Measurements from ENCODE around the gene CA10. TPM values are rescaled to one million over a fixed set of nuclear protein-coding genes. Genes with fewer than 3 reads are reported as not detected.

CA10 gene
- total RNA-seq, 2 donors from 2014 or later = 0.26 TPM; not detected in 1

DNA sequence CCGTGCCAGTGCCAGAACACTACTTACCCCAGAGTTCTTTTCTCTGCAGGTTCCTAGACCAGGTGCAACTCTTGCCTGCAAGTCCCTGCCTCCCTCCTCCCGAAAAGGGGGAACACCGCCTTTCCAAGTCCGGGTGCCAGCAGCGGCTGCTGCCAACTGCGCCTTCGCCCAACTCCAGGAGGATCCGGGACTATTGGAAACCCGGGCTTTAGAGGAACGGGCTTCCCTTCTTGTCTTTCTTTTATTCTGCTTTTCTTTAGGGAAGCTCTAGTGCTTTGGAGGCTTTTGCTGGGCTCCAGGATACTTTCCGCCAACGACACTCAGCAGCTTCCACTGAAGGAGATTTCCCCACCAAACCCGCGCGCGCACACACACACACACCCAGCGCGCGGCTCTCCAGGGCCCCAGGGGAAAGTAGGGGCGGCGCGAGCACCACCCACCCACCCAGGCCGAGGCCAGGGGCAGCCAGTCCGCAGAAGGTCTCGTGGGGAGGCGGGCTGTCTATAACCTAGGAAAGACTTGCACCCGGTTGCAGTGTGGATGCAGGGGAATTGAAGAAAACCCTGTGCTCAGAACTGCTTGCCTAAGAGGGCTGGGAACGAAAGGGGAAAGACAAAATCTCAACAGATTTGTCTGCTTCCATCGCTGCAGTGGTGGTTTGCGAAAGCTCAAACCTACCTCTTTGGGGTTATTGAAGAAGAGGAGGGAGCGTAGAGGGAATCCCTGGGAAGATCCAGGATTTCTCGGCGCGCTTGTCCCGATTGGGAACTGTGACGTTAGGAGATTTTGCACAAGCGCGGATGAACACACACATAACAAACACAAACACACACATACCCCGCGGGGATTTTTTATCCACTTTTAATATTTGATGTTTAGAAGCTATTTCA is 977 bp upstream of the CA10 start:
- H3K9me3 ChIP-seq = no peaks in the 10 kb centered on the region
- H3K27me3 ChIP-seq = peaks cover 0 to 27% of the 10 kb centered on the region in 2 donors
- TF ChIP-seq CTCF (IDR thresholded peaks at IDR 0.05) = no peak
- no peak for TF ChIP-seq POLR2A (IDR thresholded peaks at IDR 0.05)
- WGBS, 2 donors = 5 to 6% methylated on average over 34 to 40 of the region's 40 CpGs
- H3K36me3 ChIP-seq (replicated peaks in 1 of 2; ENCODE audit: insufficient read depth in 1 of 2, low read depth in 2 of 2) = no peaks in the 10 kb centered on the region
- H3K4me3 ChIP-seq = no peak overlapping the region
- intact Hi-C loops (cut with DNase I) = no loop called here
- H3K4me1 ChIP-seq = peaks cover 16% of the 10 kb centered on the region
- H3K27ac ChIP-seq = no peak overlapping the region
- ATAC-seq (no peak), DNase-seq (no peak)

- Histone ChIP-seq H3K36me3 (replicated peaks in 1 of 2; ENCODE audit: insufficient read depth in 1 of 2, low read depth in 2 of 2) (no peaks in the 10 kb centered on the region), H3K27ac (no peak overlapping the region), H3K27me3 (peaks cover 0 to 27% of the 10 kb centered on the region in 2 donors), H3K4me3 (no peak overlapping the region), H3K9me3 (no peaks in the 10 kb centered on the region), H3K4me1 (peaks cover 16% of the 10 kb centered on the region)
- no peak for DNase-seq
- ATAC-seq = no peak
- intact Hi-C loops (cut with DNase I) = no loop called here
- no peak for TF ChIP-seq POLR2A (IDR thresholded peaks at IDR 0.05)
- TF ChIP-seq CTCF (IDR thresholded peaks at IDR 0.05) = no peak
- WGBS, 2 donors = 3 to 14% methylated on average over 20 to 68 of the region's 68 CpGs
These were observed 688 bp downstream of the CA10 start for GRCh38 chr17:52157603-52158449.

GRCh38 chr17:52156576-52157570 is 1.6 kb downstream of the CA10 start:
- no peaks in the 10 kb centered on the region for H3K9me3 ChIP-seq
- DNase-seq (no peak), ATAC-seq (no peak)
- H3K27ac ChIP-seq = no peak overlapping the region
- H3K4me1 ChIP-seq = peaks cover 16% of the 10 kb centered on the region
- no peaks in the 10 kb centered on the region for H3K36me3 ChIP-seq (replicated peaks in 1 of 2; ENCODE audit: insufficient read depth in 1 of 2, low read depth in 2 of 2)
- no peak overlapping the region for H3K4me3 ChIP-seq
- 10 to 17% methylated on average over 13 to 14 of the region's 14 CpGs for WGBS, 2 donors
- TF ChIP-seq POLR2A (IDR thresholded peaks at IDR 0.05) (no peak), CTCF (IDR thresholded peaks at IDR 0.05) (no peak)
- intact Hi-C loops (cut with DNase I) = no loop called here
- H3K27me3 ChIP-seq = peaks cover 0 to 27% of the 10 kb centered on the region in 2 donors

DNA sequence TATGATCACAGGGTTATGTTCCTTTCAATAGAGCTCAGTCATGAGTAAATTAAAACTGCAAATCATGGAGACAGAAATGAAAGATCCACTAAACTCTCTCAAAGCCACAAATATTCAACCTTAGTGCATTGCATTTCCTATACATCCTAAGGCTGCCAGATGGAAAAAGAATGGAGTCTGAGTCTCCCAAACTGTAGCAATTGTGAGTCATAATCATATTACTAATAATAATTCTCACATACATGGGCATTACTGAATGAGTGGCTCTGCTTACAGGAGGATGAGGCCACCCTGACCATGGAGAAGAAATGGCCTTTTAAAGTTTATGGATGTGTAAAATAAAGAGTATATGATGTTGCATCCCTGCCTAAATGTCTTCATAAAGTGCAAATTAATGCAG is 3.2 kb downstream of the CA10 start:
- intact Hi-C loops (cut with DNase I) = no loop called here
- TF ChIP-seq POLR2A (IDR thresholded peaks at IDR 0.05) (no peak), CTCF (IDR thresholded peaks at IDR 0.05) (no peak)
- H3K4me3 ChIP-seq = no peak overlapping the region
- DNase-seq (no peak), ATAC-seq (no peak)
- no peak overlapping the region for H3K27ac ChIP-seq
- no peaks in the 10 kb centered on the region for H3K9me3 ChIP-seq
- H3K4me1 ChIP-seq = peaks cover 16% of the 10 kb centered on the region
- peaks cover 0 to 22% of the 10 kb centered on the region in 2 donors for H3K27me3 ChIP-seq
- H3K36me3 ChIP-seq (replicated peaks in 1 of 2; ENCODE audit: insufficient read depth in 1 of 2, low read depth in 2 of 2) = no peaks in the 10 kb centered on the region
